Spleen (tissue), 11 donors: ENCODE measurements around the gene SDK1. TPM values are rescaled to one million over a fixed set of nuclear protein-coding genes. Genes with fewer than 3 reads are reported as not detected.
A peak's percentile ranks its signal among the peaks of the same experiment; 100 is the strongest.

Experiments
- DNase-seq: peaks from one replicate; pipeline ENCODE4 v3.0.0-alpha.2; 2020
- H3K27ac ChIP-seq, 8 donors: fragments of 200-600 bp; sonication (generic) in 7 of 8; 1 replicate in 4 of 8; 2 replicates in 4 of 8; pipeline versions ENCODE4 v1.5.0 to v1.8.0; 2016 to 2021; ENCODE audit warnings: inconsistent platforms in 4 of 8, mild to moderate bottlenecking in 4 of 8, moderate library complexity in 1 of 8
- H3K27me3 ChIP-seq, 7 donors: fragments of 200-600 bp; sonication (generic) in 6 of 7; replicated peaks in 1 of 7; 1 replicate in 4 of 7; 2 replicates in 3 of 7; pipeline versions ENCODE4 v1.5.0 to v1.8.0; 2016 to 2021; ENCODE audit warnings: inconsistent platforms in 3 of 7, mild to moderate bottlenecking in 1 of 7
- H3K36me3 ChIP-seq, 6 donors: fragments of 200-600 bp; sonication (generic) in 5 of 6; 1 replicate in 4 of 6; 2 replicates in 2 of 6; pipeline versions ENCODE4 v1.5.0 to v1.8.0; 2016 to 2021; ENCODE audit warnings: inconsistent platforms in 2 of 6
- H3K4me1 ChIP-seq, 6 donors: fragments of 200-600 bp; sonication (generic) in 5 of 6; 1 replicate in 3 of 6; 2 replicates in 3 of 6; pipeline versions ENCODE4 v1.5.0 to v1.8.0; 2016 to 2021; ENCODE audit warnings: inconsistent platforms in 3 of 6
- H3K4me3 ChIP-seq, 8 donors: fragments of 200-600 bp; sonication (generic) in 7 of 8; 1 replicate in 4 of 8; 2 replicates in 4 of 8; pipeline versions ENCODE4 v1.5.0 to v1.8.0; 2016 to 2021; ENCODE audit warnings: inconsistent platforms in 4 of 8, mild to moderate bottlenecking in 4 of 8, moderate library complexity in 2 of 8
- H3K9me3 ChIP-seq, 8 donors: fragments of 200-600 bp; sonication (generic) in 7 of 8; 1 replicate in 4 of 8; 2 replicates in 4 of 8; pipeline versions ENCODE4 v1.5.0 to v1.8.0; 2016 to 2021; ENCODE audit warnings: inconsistent platforms in 4 of 8
- CTCF ChIP-seq, 11 experiments: fragments of 200-600 bp in 7 of 11; fragments of 450-650 bp in 4 of 11; sonication (generic) in 4 of 11; IDR thresholded peaks in 8 of 11; conservative IDR thresholded peaks in 3 of 11; 1 replicate in 7 of 11; 2 replicates in 4 of 11; pipeline versions ENCODE4 v1.4.0 to v1.8.0; 2016 to 2021; ENCODE audit warnings: antibody characterized with exemption in 11 of 11, inconsistent platforms in 4 of 11, mild to moderate bottlenecking in 1 of 11
- POLR2A ChIP-seq, 3 donors: fragments of 450-650 bp; IDR thresholded peaks; one replicate each; pipeline ENCODE4 v1.5.1; 2017; ENCODE audit warnings: antibody characterized with exemption in 3 of 3, mild to moderate bottlenecking in 1 of 3
- POLR2AphosphoS5 ChIP-seq, 3 donors: sonication (generic); formaldehyde crosslinking; IDR thresholded peaks; one replicate each; pipeline ENCODE4 v1.5.1; 2017; ENCODE audit warnings: antibody characterized with exemption in 3 of 3
- WGBS, 5 donors: extraction: QIAGEN DNeasy Blood & Tissue Kit in 3 of 5; methylation state at CpG; one replicate each; pipeline versions ENCODE4 v1.1.5 to v1.1.7; 2013 to 2018; 5-methylcytosine and 5-hydroxymethylcytosine counted together
- intact Hi-C: fragments of 100-400 bp; cut with DNase I; formaldehyde crosslinking; loops from one replicate; pipeline ENCODE4 v1.15.0; 2023; ENCODE audit warnings: low total_unique reads
- polyA plus RNA-seq, 3 donors: library from polyadenylated mRNA; stranded (reverse); fragments of 200-250 nt; gene quantifications; one replicate each; pipeline ENCODE4 v1.2.1, GENCODE V29; 2013
- total RNA-seq, 7 donors: library from RNA; depleted of rRNA in 3 of 7; stranded (reverse); fragments of >200 nt in 3 of 7; fragmentation: NEBNext Ultra II Directional in 4 of 7; extraction: Animal tissue kit (Norgen Biotek cat#: 25700) in 4 of 7; gene quantifications; one replicate each; pipeline versions ENCODE4 v1.1.0 to v1.2.1, GENCODE V29; 2016 to 2021
- donor health status: healthy with polysubstance abuse.
- donor health status: DM: no; HTN: no; CAD: no; lungs with moderate emphysema.
- donor health status: DM: no; HTN: no; CAD: no.
- donor health status: Bipolar disorder and iron deficiency.
- donor health status: healthy.
- donor health status: DM: no; HTN: no; CAD: no.
- donor health status: DM: yes; HTN: yes; CAD: no.

SDK1 gene
- total and polyA plus RNA-seq, 10 donors = 3.2 to 54.1 (median 35.1) TPM

DNA sequence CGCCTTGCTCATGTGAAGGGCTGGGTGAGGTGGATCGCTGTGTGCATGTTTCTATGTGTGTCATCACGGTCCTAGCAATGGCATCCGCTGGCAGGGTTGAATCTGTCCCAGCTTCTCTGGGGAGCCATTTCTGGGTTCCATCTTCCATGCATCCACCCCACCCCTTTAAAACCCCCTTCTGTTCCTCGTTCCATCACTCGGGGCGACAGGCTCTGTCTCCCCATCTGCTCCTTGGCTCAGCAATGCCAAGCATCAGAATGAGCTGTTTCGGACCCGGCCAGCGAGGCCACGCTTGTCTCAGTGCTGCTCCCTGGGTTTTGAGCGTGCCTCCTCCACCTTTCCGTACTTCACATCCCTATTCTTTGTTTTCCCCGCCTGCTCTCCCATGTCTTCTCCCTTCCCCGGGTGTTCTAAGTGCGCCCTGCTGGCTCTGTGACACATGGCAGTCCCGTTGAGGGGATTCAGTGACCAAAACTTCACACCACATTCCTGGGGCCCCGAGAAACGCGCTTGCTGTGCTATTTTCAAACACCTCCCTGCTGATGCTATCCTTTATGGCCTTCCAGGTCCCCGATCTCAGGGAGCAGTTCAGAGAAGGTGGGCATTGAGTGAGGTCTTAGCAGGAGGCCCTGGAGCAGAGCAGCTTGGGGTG lies 827.0 kb downstream of the SDK1 start:
- peaks cover 0 to 39% (median 0%) of the 10 kb centered on the region in 6 donors for H3K36me3 ChIP-seq
- H3K4me1 ChIP-seq = peaks cover 0 to 3% (median 0%) of the 10 kb centered on the region in 6 donors
- no peak overlapping the region for H3K27ac ChIP-seq
- H3K9me3 ChIP-seq = no peaks in the 10 kb centered on the region
- intact Hi-C loops = no loop called here
- H3K27me3 ChIP-seq = peaks cover 0 to 12% (median 0%) of the 10 kb centered on the region in 7 donors
- peak; percentile 65 for DNase-seq
- H3K4me3 ChIP-seq = no peak overlapping the region
- 86 to 97% (median 91%) methylated on average over 21 of the region's 21 CpGs for WGBS, 5 donors
- TF ChIP-seq POLR2AphosphoS5 (IDR thresholded peaks at IDR 0.05) = no peak
- TF ChIP-seq CTCF (IDR thresholded peaks at IDR 0.05 in 8 of 11, conservative IDR thresholded peaks at IDR 0.05 in 3 of 11) = no peak
- no peak for TF ChIP-seq POLR2A (IDR thresholded peaks at IDR 0.05)

DNA sequence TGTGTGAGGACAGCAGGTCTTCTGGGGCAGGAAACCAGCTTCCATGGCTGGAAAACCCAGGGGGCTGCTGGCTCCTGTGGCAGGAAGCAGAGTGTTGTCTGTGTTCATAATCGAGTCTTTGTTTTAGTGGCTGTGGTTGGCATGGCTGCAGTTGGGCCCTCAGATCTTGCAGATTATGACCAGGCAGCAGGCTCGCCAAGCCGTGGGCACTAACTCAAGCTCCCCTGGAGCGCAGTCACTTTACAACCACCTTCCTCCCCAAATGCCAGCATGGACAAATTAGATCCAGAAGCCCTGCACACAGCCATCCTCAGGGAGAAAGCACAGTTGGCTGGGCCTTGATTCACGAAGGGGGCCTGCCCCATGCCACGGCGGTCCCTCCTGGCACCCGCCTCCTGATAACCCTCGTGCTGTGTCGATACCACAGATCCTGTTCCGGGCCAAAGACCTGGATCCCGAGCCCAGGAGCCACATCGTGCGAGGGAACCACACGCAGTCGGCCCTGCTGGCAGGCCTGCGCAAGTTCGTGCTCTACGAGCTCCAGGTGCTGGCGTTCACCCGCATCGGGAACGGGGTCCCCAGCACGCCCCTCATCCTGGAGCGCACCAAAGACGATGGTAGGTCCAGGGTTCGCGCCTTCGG lies 828.5 kb downstream of the SDK1 start:
- Histone ChIP-seq H3K4me1 (peaks cover 0 to 3% (median 0%) of the 10 kb centered on the region in 6 donors), H3K4me3 (no peak overlapping the region), H3K27ac (no peak overlapping the region), H3K9me3 (no peaks in the 10 kb centered on the region), H3K27me3 (no peaks in the 10 kb centered on the region), H3K36me3 (peaks cover 0 to 50% (median 1%) of the 10 kb centered on the region in 6 donors)
- TF ChIP-seq POLR2A (IDR thresholded peaks at IDR 0.05) (no peak), POLR2AphosphoS5 (IDR thresholded peaks at IDR 0.05) (no peak), CTCF (IDR thresholded peaks at IDR 0.05 in 8 of 11, conservative IDR thresholded peaks at IDR 0.05 in 3 of 11) (no peak)
- peak; percentile 66 for DNase-seq
- 86 to 91% (median 89%) methylated on average over 27 to 29 of the region's 29 CpGs for WGBS, 5 donors
- intact Hi-C loops = no loop called here

GRCh38 chr7:4131063-4131462 lies 830.0 kb downstream of the SDK1 start:
- WGBS, 5 donors = 85 to 90% (median 87%) methylated on average over 7 of the region's 7 CpGs
- no peaks in the 10 kb centered on the region for H3K27me3 ChIP-seq
- peaks cover 0 to 61% (median 1%) of the 10 kb centered on the region in 6 donors for H3K36me3 ChIP-seq
- DNase-seq = peak; percentile 24
- H3K27ac ChIP-seq = no peak overlapping the region
- H3K4me1 ChIP-seq = peaks cover 0 to 3% (median 0%) of the 10 kb centered on the region in 6 donors
- no peaks in the 10 kb centered on the region for H3K9me3 ChIP-seq
- intact Hi-C loops = no loop called here
- no peak overlapping the region for H3K4me3 ChIP-seq
- TF ChIP-seq CTCF (IDR thresholded peaks at IDR 0.05 in 8 of 11, conservative IDR thresholded peaks at IDR 0.05 in 3 of 11) (no peak), POLR2AphosphoS5 (IDR thresholded peaks at IDR 0.05) (no peak), POLR2A (IDR thresholded peaks at IDR 0.05) (no peak)

DNA sequence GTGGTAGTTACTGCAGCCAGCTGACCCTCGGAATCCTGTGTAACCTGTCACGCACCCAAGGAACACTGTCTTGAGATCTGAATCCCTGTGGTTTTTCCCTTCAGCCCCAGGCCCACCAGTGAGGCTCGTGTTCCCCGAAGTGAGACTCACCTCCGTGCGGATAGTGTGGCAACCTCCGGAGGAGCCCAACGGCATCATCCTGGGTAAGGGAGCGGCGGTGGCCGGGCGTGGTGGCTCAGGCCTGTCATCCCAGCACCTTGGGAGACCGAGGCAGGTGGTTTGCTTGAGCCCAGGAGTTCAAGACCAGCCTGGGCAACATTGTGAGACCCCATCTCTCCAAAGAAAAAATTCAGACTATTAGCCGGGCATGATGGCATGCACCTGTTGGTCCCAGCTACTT lies 831.2 kb downstream of the SDK1 start:
- Histone ChIP-seq H3K9me3 (no peaks in the 10 kb centered on the region), H3K4me1 (peaks cover 0 to 3% (median 0%) of the 10 kb centered on the region in 6 donors), H3K27me3 (no peaks in the 10 kb centered on the region), H3K27ac (no peak overlapping the region), H3K4me3 (no peak overlapping the region), H3K36me3 (peaks cover 0 to 61% (median 1%) of the 10 kb centered on the region in 6 donors)
- TF ChIP-seq POLR2A (IDR thresholded peaks at IDR 0.05) (no peak), CTCF (IDR thresholded peaks at IDR 0.05 in 8 of 11, conservative IDR thresholded peaks at IDR 0.05 in 3 of 11) (no peak), POLR2AphosphoS5 (IDR thresholded peaks at IDR 0.05) (no peak)
- peak; percentile 58 for DNase-seq
- 88 to 97% (median 92%) methylated on average over 10 to 14 of the region's 14 CpGs for WGBS, 5 donors
- intact Hi-C loops = no loop called here
